A673 (cell line): Measurements from ENCODE around the gene TMBIM6. TPM values are rescaled to one million over a fixed set of nuclear protein-coding genes. Genes with fewer than 3 reads are reported as not detected.

ENCODE experiments used
- Bru-seq: library from RNA; stranded (reverse); fragments of 400-500 nt; gene quantifications from one replicate; lab custom pipeline; 2021; lab: Mats Ljungman, UMichigan
- BruChase-seq, 2 experiments: library from RNA; stranded (reverse); fragments of 400-500 nt; gene quantifications; one replicate each; lab custom pipeline; 2021; lab: Mats Ljungman, UMichigan
- BruUV-seq: library from RNA; stranded (reverse); fragments of 400-500 nt; replicated peaks from 2 replicates; lab custom pipeline; 2021; lab: Mats Ljungman, UMichigan
- CTCF ChIA-PET: fragments of 300-600 bp; sonication (Branson Sonifier 250); formaldehyde crosslinking; loops from one replicate; lab custom pipeline; 2022; ENCODE audit warnings: antibody characterized with exemption; lab: Charles Lee
- POLR2A ChIA-PET: fragments of 300-600 bp; sonication (Branson Sonifier 250); formaldehyde crosslinking; loops from one replicate; lab custom pipeline; 2022; ENCODE audit warnings: antibody characterized with exemption; ENCODE audit not compliant: low non-redundant PET; lab: Charles Lee
- DNase-seq: peaks from one replicate; pipeline ENCODE4 v3.0.0-alpha.2; 2015; ENCODE audit warnings: low spot score
- H3K27ac ChIP-seq: fragments of 200-600 bp; sonication (generic); 2 replicates; pipeline ENCODE4 v1.5.1; 2016; ENCODE audit warnings: mixed run types, low read depth, mild to moderate bottlenecking, mixed read lengths, antibody characterized with exemption, low read length; ENCODE audit not compliant: poor library complexity, severe bottlenecking
- H3K27me3 ChIP-seq: fragments of 200-600 bp; sonication (generic); replicated peaks from 2 replicates; pipeline ENCODE4 v1.6.1; 2017; ENCODE audit warnings: mixed run types, low read depth, mild to moderate bottlenecking, mixed read lengths, antibody characterized with exemption, low read length; ENCODE audit not compliant: insufficient read depth, poor library complexity
- H3K36me3 ChIP-seq: fragments of 200-600 bp; sonication (generic); 2 replicates; pipeline ENCODE4 v1.6.1; 2016; ENCODE audit warnings: mixed run types, mild to moderate bottlenecking, mixed read lengths, antibody characterized with exemption, low read length; ENCODE audit not compliant: insufficient read depth, poor library complexity, severe bottlenecking
- H3K4me1 ChIP-seq: fragments of 200-600 bp; sonication (generic); 2 replicates; pipeline ENCODE4 v1.6.1; 2017; ENCODE audit warnings: mixed run types, mild to moderate bottlenecking, mixed read lengths, antibody characterized with exemption, low read length; ENCODE audit not compliant: insufficient read depth, poor library complexity, severe bottlenecking
- H3K4me3 ChIP-seq: fragments of 200-600 bp; sonication (generic); 2 replicates; pipeline ENCODE4 v1.5.1; 2016; ENCODE audit warnings: low read depth, mixed run types, mild to moderate bottlenecking, mixed read lengths, low read length; ENCODE audit not compliant: poor library complexity, severe bottlenecking
- H3K9me3 ChIP-seq: fragments of 200-600 bp; sonication (generic); 2 replicates; pipeline ENCODE4 v1.6.1; 2016; ENCODE audit warnings: mixed run types, low read depth, mild to moderate bottlenecking, mixed read lengths, antibody characterized with exemption, low read length; ENCODE audit not compliant: poor library complexity, severe bottlenecking
- EZH2 ChIP-seq: fragments of 200-600 bp; sonication (generic); IDR thresholded peaks from 2 replicates; pipeline ENCODE4 v1.6.1; 2017; ENCODE audit warnings: borderline replicate concordance, low read depth, mild to moderate bottlenecking, mixed read lengths, antibody characterized with exemption, low read length; ENCODE audit not compliant: poor library complexity, severe bottlenecking
- intact Hi-C: fragments of 100-400 bp; cut with micrococcal nuclease; formaldehyde crosslinking; loops from one replicate; pipeline ENCODE4 v1.10.0; 2022; ENCODE audit not compliant: unreplicated experiment
- long read RNA-seq: library from polyadenylated mRNA; stranded (forward); transcript quantifications from one replicate; pipeline ENCODE4 v2.0.0, GENCODE V29; 2022
- total RNA-seq: library from RNA; stranded (reverse); gene quantifications from 2 replicates; pipeline ENCODE4 v1.2.3, GENCODE V29; 2021
- TF ChIP-seq, protein P1 (sequence below): fragments of 300-800, 200-600 bp; sonication (generic); conservative IDR thresholded peaks from 2 replicates; pipeline ENCODE4 v1.5.1; 2017; ENCODE audit warnings: low read depth, mild to moderate bottlenecking, antibody characterized with exemption, low read length, moderate library complexity, mixed read lengths

Gene TMBIM6, protein sequence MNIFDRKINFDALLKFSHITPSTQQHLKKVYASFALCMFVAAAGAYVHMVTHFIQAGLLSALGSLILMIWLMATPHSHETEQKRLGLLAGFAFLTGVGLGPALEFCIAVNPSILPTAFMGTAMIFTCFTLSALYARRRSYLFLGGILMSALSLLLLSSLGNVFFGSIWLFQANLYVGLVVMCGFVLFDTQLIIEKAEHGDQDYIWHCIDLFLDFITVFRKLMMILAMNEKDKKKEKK
- total RNA-seq (425 and 454 TPM in 2 replicates), Bru-seq, nascent RNA (percentile 97 among the genes with signal in this experiment), BruChase-seq, experiment 1, labeled RNA remaining after a 2-hour chase (percentile 96 among the genes with signal in this experiment), BruChase-seq, experiment 2, labeled RNA remaining after a 6-hour chase (percentile 99 among the genes with signal in this experiment)
- long read RNA-seq, transcript TMBIM6-217 (11 exons, 2,771 nt): minor isoform, 6 of 832 reads
- long read RNA-seq, transcript TMBIM6-219 (3 exons, 484 nt): minor isoform, 10 of 832 reads
- long read RNA-seq, transcript TMBIM6-201 (10 exons, 2,836 nt): major isoform, 694 of 832 reads
- long read RNA-seq, transcript TMBIM6-209 (8 exons, 2,494 nt): minor isoform, 6 of 832 reads
- long read RNA-seq, partial matches to known transcripts: 36 of 832 reads
- long read RNA-seq, other reads (novel, unspliced or antisense): 74 of 832 reads

DNA sequence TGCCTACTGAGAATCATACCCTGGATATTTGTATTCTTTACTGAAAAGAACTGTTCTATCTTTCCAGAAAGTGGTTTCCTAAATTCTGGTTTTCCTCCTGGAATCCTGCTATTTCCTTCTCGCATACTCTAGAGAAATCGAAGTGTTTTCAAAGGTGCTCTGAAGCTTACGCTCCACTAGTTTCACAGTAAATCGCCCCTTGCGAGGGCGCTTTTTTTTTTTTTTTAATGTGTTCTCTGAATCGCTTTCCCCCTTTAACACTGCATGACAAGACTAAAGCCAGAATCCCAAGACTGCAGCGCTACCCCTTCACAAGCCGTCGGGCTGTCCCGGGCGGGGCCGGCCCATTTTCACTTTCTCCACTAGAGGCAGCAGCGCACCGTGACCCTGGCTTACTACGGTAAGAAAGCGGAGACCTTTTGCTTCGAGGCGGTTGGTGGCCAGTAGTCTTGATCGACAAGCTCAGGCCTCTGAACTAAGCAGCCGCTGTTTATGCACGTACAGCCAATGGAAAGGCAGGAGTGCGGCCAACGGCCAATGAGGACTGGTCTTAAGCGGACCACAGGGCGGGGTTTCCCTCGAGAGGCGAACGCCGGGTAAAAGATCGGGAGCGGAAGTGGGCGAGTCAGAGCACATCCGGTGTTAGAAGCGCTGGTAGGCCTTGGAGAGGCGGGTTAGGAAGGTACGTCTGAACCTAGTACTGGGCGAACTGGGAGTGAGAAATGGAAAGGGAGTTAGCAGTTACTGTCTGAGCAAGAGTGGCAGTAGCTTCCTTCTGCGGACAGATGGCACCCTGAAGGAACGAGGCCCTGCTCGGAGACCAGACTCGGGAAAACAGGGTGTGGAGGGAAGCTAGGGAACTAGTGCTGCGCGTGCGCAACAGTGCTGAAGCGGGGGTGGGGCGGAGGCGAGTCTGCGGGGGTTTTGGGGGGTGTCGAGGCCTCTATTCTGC is at the start of gene TMBIM6:
TSS of gene TMBIM6 (plus strand) at position 628 of the 952 bp plus-strand sequence. CDS start 10,937 bp downstream, outside the sequence.
- DNase-seq: peak; percentile 100
- no peaks in the 10 kb centered on the region for H3K9me3 ChIP-seq
- TF ChIP-seq, protein P1, sequence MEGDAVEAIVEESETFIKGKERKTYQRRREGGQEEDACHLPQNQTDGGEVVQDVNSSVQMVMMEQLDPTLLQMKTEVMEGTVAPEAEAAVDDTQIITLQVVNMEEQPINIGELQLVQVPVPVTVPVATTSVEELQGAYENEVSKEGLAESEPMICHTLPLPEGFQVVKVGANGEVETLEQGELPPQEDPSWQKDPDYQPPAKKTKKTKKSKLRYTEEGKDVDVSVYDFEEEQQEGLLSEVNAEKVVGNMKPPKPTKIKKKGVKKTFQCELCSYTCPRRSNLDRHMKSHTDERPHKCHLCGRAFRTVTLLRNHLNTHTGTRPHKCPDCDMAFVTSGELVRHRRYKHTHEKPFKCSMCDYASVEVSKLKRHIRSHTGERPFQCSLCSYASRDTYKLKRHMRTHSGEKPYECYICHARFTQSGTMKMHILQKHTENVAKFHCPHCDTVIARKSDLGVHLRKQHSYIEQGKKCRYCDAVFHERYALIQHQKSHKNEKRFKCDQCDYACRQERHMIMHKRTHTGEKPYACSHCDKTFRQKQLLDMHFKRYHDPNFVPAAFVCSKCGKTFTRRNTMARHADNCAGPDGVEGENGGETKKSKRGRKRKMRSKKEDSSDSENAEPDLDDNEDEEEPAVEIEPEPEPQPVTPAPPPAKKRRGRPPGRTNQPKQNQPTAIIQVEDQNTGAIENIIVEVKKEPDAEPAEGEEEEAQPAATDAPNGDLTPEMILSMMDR: peak; percentile 98
- TF ChIP-seq EZH2: no peak
- H3K4me1 ChIP-seq: peaks cover 14% of the 10 kb centered on the region
- CTCF ChIA-PET: interaction anchor here (0.5 to 1.6 kb wide), 14 partner anchors 21 to 889 kb away, joined by 3 to 10 read pairs (median 4); partner anchors contain the start of genes DDX23, NCKAP5L and PRPF40B
- peak within 1 kb of the TSS; percentile 95 for H3K27ac ChIP-seq
- intact Hi-C loops: no loop called here
- BruUV-seq: no TSS peak
- peak within 1 kb of the TSS; percentile 91 for H3K4me3 ChIP-seq
- POLR2A ChIA-PET: interaction anchor here (0.5 to 1.4 kb wide), 12 partner anchors 8 to 374 kb away, joined by 3 to 22 read pairs (median 6); partner anchors contain the start of gene NCKAP5L
- H3K27me3 ChIP-seq: no peaks in the 10 kb centered on the region
- H3K36me3 ChIP-seq: no peaks in the 10 kb centered on the region

DNA sequence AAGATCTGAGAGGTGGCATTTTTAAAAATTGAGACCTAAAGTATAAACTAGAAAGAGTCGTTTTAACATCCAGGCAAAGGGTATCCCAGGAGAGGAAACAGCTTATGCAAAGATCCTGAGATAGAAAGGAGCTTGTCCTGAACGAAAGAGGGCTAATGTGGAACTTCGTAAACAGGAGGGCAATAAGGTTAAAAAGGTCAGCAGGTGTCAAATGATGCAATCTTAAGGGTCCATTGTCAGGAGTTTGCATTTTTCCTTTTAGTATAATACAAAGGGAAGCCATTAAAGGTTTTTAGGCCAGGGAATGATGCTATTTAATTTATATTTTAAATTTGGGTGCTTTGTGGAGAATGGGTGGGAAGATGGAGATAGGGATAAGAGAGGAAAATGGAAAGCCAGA is 48.5 kb upstream of the TMBIM6 start:
- Histone ChIP-seq H3K36me3 (no peaks in the 10 kb centered on the region), H3K4me1 (no peaks in the 10 kb centered on the region), H3K27ac (no peak overlapping the region), H3K4me3 (no peak overlapping the region), H3K27me3 (no peaks in the 10 kb centered on the region), H3K9me3 (no peaks in the 10 kb centered on the region)
- CTCF ChIA-PET: interaction anchor here (0.7 kb wide), 1 partner anchor 8 kb away, joined by 7 read pairs; no protein-coding TSS in a partner anchor
- BruUV-seq: no TSS peak
- POLR2A ChIA-PET: no interaction called here
- TF ChIP-seq, protein P1: no peak
- no peak for TF ChIP-seq EZH2
- intact Hi-C loops: no loop called here
- DNase-seq: no peak
